Gastroesophageal sphincter (tissue), 4 donors: ENCODE data around the gene NDOR1. TPM values are rescaled to one million over a fixed set of nuclear protein-coding genes. Genes with fewer than 3 reads are reported as not detected.

Source experiments
- ATAC-seq: fragments of 150-250 bp; one replicate; pipeline ENCODE4 v1.9.1; 2016; ENCODE audit warnings: mild to moderate bottlenecking, moderate library complexity
- H3K27ac ChIP-seq, 4 donors: fragments of 200-600 bp; sonication (generic) in 3 of 4; 1 replicate in 3 of 4; 2 replicates in 1 of 4; pipeline ENCODE4 v1.5.1; 2016 to 2019
- H3K27me3 ChIP-seq: fragments of 200-600 bp; sonication (generic); one replicate; pipeline ENCODE4 v1.5.1; 2019
- H3K36me3 ChIP-seq, 2 donors: fragments of 200-600 bp; sonication (generic); one replicate each; pipeline ENCODE4 v1.5.1; 2019; ENCODE audit warnings: control low read depth in 1 of 2
- H3K4me1 ChIP-seq, 3 donors: fragments of 200-600 bp; sonication (generic); 1 replicate in 2 of 3; 2 replicates in 1 of 3; pipeline ENCODE4 v1.5.1; 2016 to 2019; ENCODE audit warnings: control low read depth in 2 of 3
- H3K4me3 ChIP-seq, 2 donors: fragments of 200-600 bp; sonication (generic); one replicate each; pipeline ENCODE4 v1.5.1; 2019; ENCODE audit warnings: mild to moderate bottlenecking in 1 of 2, moderate library complexity in 1 of 2
- H3K9me3 ChIP-seq, 3 donors: fragments of 200-600 bp; sonication (generic); one replicate each; pipeline ENCODE4 v1.5.1; 2017 to 2019; ENCODE audit warnings: control low read depth in 2 of 3
- EP300 ChIP-seq: sonication (generic); formaldehyde crosslinking; IDR thresholded peaks from one replicate; pipeline ENCODE4 v1.6.1; 2017; ENCODE audit warnings: antibody characterized with exemption, mild to moderate bottlenecking
- POLR2A ChIP-seq, 2 donors: fragments of 450-650 bp; IDR thresholded peaks; one replicate each; pipeline ENCODE4 v1.6.1; 2017; ENCODE audit warnings: antibody characterized with exemption in 2 of 2, mild to moderate bottlenecking in 2 of 2, moderate library complexity in 1 of 2
- POLR2AphosphoS5 ChIP-seq: sonication (generic); formaldehyde crosslinking; IDR thresholded peaks from one replicate; pipeline ENCODE4 v1.6.1; 2017; ENCODE audit warnings: antibody characterized with exemption
- WGBS, 2 donors: methylation state at CpG; one replicate each; pipeline ENCODE4 v1.1.5; 2018; ENCODE audit warnings: low coverage in 1 of 2; 5-methylcytosine and 5-hydroxymethylcytosine counted together
- total RNA-seq, 4 donors: library from RNA; depleted of rRNA; stranded (reverse); fragments of >200 nt; gene quantifications; one replicate each; pipeline ENCODE4 v1.1.0, GENCODE V29; 2016
- TF ChIP-seq, protein P1 (sequence below), 4 experiments: fragments of 200-600 bp in 2 of 4; fragments of 450-650 bp in 2 of 4; sonication (generic) in 1 of 4; IDR thresholded peaks; one replicate each; pipeline ENCODE4 v1.5.1; 2017 to 2019; ENCODE audit warnings: antibody characterized with exemption in 4 of 4, mild to moderate bottlenecking in 2 of 4, moderate library complexity in 2 of 4

NDOR1 gene
- total RNA-seq, 4 donors from 2014 or later: 4.6 to 9.8 (median 7.6) TPM

DNA sequence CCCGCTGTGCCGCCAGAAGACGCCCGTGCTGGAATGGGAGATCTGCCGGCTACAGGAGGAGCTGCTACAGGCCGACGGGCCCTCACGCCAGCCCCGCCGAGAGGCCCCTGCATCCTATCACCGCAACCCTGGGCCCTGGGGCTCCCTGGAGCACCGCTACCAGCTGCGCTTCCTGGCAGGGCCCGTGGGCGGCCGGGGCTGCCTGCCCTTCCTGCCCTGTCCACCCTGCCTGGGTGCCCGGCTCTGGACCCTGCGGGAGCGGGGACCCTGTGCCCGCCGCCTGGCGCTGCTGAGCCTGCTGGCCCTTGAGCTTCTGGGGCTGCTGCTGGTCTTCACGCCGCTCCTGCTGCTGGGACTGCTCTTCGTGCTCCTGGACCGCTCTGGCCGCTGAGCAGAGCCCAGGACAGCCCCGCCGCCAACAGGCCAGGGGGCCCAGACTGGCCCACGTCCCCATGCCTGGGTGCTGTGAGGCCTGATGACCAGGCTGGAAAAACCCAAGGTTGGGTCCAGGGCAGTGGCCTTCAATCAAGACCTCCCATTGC lies 12.8 kb downstream of the NDOR1 start:
- ATAC-seq: no peak
- Histone ChIP-seq H3K27me3 (no peaks in the 10 kb centered on the region), H3K27ac (no peak overlapping the region), H3K36me3 (peaks cover 0 to 28% of the 10 kb centered on the region in 2 donors), H3K9me3 (no peaks in the 10 kb centered on the region), H3K4me1 (peaks cover 0 to 45% (median 11%) of the 10 kb centered on the region in 3 donors), H3K4me3 (no peak overlapping the region)
- TF ChIP-seq EP300: no peak
- no peak for TF ChIP-seq POLR2A (IDR thresholded peaks at IDR 0.05)
- TF ChIP-seq POLR2AphosphoS5: no peak
- TF ChIP-seq, protein P1, sequence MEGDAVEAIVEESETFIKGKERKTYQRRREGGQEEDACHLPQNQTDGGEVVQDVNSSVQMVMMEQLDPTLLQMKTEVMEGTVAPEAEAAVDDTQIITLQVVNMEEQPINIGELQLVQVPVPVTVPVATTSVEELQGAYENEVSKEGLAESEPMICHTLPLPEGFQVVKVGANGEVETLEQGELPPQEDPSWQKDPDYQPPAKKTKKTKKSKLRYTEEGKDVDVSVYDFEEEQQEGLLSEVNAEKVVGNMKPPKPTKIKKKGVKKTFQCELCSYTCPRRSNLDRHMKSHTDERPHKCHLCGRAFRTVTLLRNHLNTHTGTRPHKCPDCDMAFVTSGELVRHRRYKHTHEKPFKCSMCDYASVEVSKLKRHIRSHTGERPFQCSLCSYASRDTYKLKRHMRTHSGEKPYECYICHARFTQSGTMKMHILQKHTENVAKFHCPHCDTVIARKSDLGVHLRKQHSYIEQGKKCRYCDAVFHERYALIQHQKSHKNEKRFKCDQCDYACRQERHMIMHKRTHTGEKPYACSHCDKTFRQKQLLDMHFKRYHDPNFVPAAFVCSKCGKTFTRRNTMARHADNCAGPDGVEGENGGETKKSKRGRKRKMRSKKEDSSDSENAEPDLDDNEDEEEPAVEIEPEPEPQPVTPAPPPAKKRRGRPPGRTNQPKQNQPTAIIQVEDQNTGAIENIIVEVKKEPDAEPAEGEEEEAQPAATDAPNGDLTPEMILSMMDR (IDR thresholded peaks at IDR 0.05): no peak
- WGBS, 2 donors: no CpG with 5 or more reads among the region's 30 CpGs

DNA sequence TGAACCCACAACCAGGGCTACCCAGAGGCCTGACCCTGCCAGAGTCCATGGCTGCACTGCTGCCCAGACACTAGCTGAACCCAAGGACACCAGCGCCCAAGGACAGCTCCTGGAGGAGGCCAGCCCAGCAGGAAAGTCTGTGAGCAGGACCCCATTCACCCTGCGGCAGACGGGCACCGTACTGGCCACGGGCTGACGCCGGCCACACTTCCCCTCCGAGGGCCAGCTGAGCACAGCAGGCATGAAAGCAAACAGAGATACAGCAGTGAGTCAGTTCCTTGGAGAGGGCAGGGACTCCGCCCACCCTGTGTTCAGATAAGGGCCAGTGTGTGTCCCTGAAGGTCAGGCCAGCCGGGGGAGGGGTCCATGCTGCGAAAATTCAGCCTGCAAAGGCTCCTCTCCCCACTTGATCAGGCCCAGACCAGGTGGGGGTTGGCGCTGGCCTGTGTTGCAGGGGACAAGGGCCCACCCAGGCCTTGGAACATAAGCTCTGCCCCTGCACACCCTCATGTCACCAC lies 13.3 kb downstream of the NDOR1 start:
- no peak for ATAC-seq
- Histone ChIP-seq H3K4me3 (no peak overlapping the region), H3K27ac (no peak overlapping the region), H3K27me3 (no peaks in the 10 kb centered on the region), H3K9me3 (no peaks in the 10 kb centered on the region), H3K36me3 (peaks cover 0 to 28% of the 10 kb centered on the region in 2 donors), H3K4me1 (peaks cover 0 to 46% (median 11%) of the 10 kb centered on the region in 3 donors)
- WGBS, 2 donors: 80% methylated on average over 1 of the region's 12 CpGs; no CpG with 5 or more reads in 1 of the 2 donors
- TF ChIP-seq POLR2AphosphoS5 (no peak), POLR2A (IDR thresholded peaks at IDR 0.05) (no peak), EP300 (no peak)
- TF ChIP-seq, protein P1 (IDR thresholded peaks at IDR 0.05): no peak

DNA sequence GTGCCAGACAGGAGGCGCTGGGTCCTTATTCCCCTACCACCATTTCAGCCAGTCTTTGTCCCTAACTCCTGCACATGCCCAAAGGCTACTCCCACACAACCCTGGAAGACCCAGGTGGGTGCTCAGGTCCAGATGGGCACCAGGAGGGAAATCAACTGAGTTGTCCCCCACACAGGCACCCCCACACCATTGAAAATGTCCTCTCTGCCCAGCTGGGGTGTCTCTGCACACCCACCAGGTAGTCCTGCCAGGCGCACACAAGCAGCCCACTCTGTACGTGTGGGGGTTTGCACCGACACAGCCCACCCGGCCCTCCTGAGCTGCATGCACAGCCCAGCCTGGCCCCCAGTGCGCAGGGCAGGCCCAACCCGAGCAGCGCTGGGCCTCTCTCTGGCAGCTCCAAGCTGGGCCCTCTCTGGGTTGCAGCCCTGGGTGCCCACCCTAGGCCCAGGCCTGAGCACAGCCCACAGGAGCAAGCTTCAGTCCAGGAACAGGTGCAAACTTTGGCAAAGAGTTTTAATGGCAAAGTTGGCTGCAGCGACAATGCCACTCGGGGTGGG lies 14.3 kb downstream of the NDOR1 start:
- H3K4me3 ChIP-seq: no peak overlapping the region
- TF ChIP-seq, protein P1 (IDR thresholded peaks at IDR 0.05): no peak
- TF ChIP-seq EP300: no peak
- TF ChIP-seq POLR2AphosphoS5: no peak
- TF ChIP-seq POLR2A (IDR thresholded peaks at IDR 0.05): no peak
- H3K9me3 ChIP-seq: no peaks in the 10 kb centered on the region
- H3K27ac ChIP-seq: no peak overlapping the region
- peaks cover 0 to 19% of the 10 kb centered on the region in 2 donors for H3K36me3 ChIP-seq
- 80% methylated on average over 2 of the region's 10 CpGs; no CpG with 5 or more reads in 1 of the 2 donors for WGBS, 2 donors
- no peaks in the 10 kb centered on the region for H3K27me3 ChIP-seq
- peaks cover 0 to 55% (median 16%) of the 10 kb centered on the region in 3 donors for H3K4me1 ChIP-seq
- ATAC-seq: no peak

DNA sequence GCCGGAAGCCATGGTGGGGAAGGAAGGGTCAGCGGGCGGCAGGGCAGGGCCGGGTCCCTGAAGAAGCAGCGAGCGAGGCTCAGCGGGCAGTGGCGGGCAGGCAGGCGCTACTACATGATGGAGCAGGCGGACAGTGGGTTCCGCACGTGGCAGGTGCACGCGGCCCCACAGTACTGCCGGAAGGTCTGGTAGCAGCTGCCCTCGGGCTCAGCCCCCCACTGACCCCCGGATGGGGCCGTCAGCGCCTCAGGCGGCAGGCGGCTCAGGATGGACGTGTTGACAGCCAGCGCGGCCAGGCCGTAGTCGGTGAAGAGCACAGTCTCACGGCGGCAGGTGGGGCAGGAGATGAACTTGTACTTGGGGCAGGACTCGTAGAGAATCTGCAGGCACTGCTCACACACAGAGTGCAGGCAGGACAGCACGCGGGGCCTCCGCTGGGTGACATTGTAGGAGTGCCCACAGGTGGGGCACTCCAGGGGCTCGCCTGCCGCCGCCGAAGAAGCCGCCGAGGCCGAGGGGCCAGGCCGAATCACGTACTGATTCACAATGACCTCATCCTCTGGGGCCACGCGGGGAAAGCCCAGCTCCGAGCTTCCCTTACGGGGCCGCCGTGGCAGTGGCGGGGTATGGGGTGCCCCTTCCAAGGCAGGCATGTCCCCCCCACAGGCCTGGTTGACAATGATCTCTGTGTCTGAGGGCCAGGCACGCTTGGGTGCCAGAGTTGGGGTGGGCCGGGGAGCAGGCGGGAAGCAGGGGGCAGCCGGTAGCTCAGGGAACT lies 15.0 kb downstream of the NDOR1 start:
- TF ChIP-seq POLR2A (IDR thresholded peaks at IDR 0.05) (no peak), EP300 (no peak), POLR2AphosphoS5 (no peak)
- TF ChIP-seq, protein P1 (IDR thresholded peaks at IDR 0.05): no peak
- H3K36me3 ChIP-seq: peaks cover 0 to 12% of the 10 kb centered on the region in 2 donors
- H3K27me3 ChIP-seq: no peaks in the 10 kb centered on the region
- H3K9me3 ChIP-seq: no peaks in the 10 kb centered on the region
- no peak overlapping the region for H3K27ac ChIP-seq
- H3K4me3 ChIP-seq: no peak overlapping the region
- ATAC-seq: no peak
- H3K4me1 ChIP-seq: peaks cover 0 to 55% (median 16%) of the 10 kb centered on the region in 3 donors
- 87 to 100% methylated on average over 1 to 3 of the region's 52 CpGs for WGBS, 2 donors
